Hematopoietic multipotent progenitor cell treated with erythropoietin and hydrocortisone succinate and interleukin-3 and kit ligand, for 17 days (in vitro differentiated cells): Measurements from ENCODE around the gene RAN.
"Not testable (repeated sequence)": the region's sequence is repeated elsewhere in the genome, so short reads cannot be mapped to it uniquely, and the experiment has no call there.

Source experiments
- DNase-seq: peaks from one replicate; pipeline ENCODE4 v3.0.0-alpha.2; 2015; ENCODE audit warnings: low spot score

The RAN gene

DNA sequence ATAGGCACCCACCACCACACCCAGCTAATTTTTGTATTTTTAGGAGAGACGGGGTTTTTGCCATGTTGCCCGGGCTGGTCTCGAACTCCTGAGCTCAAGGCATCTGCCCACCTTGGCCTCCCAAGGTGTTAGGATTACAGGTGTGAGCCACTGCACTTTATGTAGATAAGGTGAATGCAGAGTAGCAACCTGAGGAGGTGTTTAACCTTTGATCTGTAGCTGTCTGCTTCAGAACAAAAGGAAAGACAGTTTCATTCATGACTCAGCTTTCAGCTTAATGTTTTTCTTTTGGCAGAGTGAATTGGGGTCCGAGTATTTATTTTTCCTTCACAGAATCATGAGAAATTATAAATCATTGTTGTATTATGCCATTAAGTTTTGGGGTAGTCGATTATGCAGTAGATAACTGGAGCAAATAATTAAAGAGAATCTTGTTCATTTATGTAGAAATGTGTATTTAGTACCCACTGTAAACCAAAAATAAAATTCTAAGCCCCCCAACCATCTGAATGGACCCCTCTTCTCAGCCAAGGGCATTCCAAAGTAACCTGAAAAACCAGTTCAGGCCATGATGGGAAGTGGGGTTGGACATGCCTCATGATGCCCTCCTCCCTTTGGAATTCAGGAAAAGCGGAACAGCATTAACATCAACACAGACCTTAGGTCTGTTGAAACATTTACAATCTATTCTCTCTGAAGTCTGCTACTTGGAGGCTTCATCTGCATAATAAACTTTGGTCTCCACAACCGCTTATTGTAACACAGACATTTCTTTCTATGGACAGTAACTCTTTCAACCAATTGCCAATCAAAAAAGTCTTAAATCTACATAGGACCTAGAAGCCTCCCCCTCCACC is 22.1 kb upstream of the RAN start:
- no peak for DNase-seq

DNA sequence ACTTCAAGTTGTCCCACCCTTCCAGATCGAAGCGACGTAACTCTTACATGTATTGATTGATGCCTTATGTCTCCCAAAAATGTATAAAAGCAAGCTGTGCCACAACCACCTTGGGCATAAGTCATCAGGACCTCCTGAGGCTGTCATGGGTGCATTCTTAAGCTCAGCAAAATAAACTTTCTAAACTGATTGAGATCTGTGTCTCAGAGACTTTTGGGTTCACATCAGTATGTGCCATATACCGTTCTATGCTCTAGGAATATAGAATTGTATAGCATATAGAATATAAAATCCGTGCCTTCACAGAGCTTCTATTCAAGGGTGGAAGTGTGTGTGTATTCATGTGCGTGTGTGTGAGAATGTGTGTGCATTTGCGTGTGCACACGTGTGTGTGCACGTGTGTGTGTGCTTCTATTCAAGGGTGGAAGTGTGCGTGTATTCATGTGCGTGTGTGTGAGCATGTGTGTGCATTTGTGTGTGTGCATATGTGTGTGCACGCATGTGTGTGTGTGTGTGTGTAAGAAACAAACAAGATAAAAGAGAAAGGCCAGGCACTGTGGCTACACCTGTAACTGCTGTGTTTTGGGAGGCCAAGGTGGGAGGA is 21.3 kb upstream of the RAN start:
- no peak for DNase-seq

DNA sequence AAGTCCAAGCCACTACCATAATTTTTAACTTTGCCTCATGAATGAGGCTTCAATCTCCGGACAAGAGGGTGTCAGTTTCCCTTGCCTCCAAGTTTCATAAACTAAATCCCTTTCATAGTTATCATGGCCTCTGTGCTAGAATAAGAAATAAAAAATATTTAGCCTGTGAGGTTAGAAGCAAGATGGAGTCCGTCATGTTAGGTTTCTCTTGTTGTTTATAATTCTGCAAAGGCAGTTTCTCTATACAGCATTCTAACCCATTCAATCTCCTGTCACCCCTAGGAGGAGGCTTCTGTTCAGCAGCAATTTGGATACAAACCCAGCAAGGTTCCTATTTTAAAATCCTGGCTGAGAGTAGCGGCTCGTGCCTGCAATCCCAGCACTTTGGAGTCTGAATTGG is 15.8 kb upstream of the RAN start:
- no peak for DNase-seq

DNA sequence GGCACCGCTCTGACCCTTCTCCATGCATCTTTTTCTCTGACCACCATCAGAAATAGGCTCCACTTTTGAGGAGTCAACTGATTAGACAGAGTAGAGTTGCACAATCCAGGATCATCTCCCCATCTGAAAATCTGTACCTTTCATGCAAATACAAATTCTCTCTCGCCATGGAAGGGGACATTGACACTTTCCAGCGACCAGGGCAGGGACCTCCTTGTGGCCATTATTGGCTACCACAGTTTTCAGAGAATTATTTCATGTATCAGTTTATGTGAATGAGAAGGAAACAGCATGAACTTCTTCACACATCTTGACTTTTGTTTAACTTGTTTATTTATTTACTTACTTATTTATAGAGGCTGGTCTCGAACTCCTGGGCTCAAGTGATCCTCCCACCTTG is 13.8 kb upstream of the RAN start:
- no peak for DNase-seq

DNA sequence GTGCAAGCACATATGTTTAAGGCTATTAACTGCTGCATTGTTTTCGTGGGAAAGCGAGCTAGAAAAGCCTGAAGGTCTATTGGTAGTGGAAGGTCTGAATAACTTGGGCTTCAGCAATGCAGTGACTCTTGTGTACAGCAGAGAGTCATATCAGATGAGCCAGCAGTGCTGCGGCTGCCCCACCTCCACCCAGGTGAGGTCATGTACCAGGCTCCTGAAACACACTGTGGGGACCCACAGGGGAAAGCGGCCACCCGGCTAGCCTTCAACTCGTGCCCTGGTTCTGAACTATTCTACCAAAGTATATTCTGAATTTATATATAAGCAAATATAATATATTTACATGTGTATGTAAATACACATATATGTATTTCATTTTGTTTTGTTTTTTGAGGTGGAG is 12.7 kb upstream of the RAN start:
- DNase-seq: no peak

DNA sequence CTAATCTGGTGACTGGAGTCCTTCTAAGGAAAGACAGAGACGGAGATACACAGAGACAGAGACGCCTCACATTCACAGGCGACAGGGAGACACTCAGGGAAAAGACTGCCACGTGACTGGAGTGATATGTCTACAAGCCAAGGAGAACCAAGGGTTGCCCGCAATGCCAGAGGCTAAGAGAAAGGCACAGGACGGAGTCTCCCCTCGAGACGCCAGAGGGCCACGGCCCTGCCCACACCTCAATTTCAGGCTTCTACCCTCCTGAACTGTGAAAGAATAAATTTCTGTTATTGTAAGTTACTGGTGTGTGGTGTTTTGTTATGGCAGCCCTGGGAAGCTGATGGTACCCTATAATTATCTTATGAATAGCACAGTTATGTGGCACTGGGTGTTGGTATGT is 11.6 kb upstream of the RAN start:
- no peak for DNase-seq

DNA sequence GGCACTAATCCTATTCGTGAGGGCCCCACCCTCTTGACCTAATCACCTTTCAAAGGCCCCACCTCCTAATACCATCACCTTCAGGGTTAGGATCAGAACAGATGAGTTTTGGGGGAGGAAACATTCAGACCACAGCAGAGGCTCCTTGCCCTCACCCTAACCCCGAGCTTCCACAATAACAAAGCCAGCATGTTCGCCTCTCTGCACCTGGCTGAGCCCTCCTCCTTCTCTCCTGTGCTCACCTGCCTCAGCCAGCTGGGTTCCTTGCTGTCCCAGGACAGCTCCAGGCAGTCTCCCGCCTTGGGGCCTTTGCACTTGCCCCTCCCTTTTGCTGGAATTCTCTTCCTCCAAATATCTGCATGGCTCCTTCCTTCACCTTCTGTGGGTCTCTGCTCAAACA is 9.7 kb upstream of the RAN start:
- DNase-seq: no peak

DNA sequence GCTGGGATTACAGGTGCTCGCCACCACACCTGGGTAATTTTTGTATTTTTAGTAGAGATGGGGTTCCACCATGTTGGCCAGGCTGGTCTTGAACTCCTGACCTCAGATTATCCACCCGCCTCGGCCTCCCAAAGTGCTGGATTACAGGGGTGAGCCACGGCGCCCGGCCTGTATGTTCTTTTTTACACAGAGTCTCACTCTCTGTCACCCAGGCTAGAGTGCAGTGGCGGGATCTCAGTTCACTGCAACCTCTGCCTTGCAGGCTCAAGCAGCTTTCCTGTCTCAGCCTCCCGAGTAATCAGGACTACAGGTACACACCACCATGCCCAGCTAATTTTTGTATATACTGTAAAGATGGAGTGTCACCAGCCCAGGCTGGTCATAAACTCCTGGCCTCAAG is 9.1 kb upstream of the RAN start:
- DNase-seq: not testable (repeated sequence)

DNA sequence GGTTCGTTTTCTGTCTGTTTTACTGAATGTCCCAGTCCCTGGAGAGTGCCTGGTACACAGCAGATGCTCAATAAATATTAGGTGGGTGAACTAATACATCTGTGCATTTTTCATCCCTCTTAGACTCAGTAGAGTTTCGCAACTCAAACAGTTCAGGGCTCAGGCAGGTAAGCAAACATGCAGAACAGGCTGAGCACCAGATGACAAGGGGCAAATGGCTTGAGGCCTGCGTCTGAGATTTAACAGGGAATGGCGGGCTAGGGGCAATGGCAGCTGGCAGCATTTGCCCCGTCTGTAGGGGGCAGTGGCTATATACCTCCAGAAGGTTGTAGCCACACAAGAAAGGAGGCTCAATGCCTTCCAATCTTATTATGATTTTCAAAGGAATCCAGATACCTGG is 8.6 kb upstream of the RAN start:
- no peak for DNase-seq

DNA sequence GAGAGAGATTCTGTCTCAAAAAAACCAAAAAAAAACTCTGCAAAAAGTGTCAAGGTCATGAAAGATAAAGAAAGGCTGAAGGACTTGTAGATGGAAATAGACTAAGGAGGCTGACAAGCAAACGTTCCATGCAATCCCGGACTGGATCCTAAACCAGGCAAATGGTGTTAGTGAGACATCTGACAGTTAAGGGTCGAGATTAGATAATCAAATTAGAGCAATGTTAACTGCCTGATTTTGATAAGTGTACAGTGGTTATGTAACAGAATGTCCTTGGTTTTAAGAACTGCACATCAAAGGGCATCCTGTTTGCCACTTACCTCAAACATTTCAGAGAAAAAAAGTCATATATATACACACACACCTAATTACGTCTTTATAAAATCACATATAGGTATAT is 3.5 kb upstream of the RAN start:
- DNase-seq: no peak

DNA sequence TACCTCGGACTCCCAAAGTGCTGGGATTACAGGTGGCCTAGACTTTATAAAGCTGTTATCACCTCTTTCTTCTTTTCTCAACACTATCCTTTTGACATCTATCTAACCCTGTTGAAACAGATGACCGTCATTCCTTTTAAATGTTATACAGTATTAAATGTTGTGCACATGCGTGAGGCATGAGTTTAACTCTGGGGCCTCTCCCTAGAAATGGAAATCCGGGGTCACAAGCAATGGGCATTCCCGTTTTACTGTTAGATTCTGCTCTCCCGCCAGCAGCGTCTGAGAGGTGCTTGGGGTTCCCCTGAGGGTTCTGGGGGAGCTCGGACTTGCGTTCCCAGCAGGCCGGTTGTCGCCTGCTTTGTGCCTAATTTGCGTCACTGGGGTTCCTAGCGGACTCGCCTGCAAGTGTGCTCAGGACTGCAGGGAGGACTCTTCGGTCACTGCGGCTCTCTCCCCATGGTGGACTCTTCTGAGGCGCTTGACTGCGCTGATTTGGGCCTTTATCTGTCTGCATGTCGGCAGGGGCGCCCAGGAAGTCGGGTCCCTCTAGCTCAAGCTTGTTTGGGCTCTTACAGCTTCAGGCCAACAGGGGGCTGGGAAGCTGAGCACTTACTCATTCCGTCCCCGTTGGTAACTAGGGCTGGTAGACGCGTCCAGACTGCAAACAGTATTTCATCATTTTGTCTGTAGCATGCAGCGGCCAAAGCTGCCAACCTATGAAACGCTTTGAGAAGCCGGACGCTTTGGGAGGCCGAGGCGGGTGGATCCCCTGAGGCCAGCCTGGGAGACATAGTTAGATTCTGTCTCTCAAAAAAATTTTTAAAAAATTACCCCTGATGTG is 1.2 kb upstream of the RAN start:
- peak; percentile 48 for DNase-seq

DNA sequence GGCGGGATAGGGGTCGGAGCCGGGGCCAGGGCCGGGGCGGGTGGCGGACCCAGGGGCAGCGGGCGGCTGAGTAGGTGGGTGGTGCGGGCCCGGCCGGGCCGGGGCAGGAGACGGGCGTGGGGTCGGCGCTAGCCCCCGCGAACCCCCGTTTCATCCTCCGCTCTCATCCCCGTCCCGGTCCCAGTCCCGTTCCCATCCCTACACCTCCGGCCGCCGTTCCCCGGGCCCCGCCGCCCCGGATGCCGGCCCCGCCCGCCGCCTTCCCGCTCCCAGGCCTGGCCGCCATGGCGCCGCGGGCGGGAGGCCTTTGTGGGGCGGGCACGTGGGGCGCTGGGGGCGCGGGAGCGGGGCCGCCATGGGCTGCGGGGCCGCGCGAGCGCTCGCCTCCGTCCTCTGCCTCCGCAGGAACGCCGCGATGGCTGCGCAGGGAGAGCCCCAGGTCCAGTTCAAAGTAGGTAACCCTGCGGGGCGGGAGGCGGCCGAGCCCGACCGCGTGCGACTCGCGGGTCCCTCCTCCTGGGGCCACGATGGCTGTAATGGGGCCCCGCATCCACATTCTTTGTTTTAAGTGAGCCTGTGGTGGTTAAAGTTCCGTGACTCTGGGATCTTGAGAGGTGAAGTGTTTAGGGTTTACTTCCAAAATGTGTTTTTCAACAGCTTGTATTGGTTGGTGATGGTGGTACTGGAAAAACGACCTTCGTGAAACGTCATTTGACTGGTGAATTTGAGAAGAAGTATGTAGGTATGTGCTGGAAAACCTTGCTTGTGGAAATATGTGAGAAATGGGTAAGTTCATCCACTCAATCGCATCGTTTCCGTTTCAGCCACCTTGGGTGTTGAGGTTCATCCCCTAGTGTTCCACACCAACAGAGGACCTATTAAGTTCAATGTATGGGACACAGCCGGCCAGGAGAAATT is 572 bp downstream of the RAN start:
- peak; percentile 47 for DNase-seq

DNA sequence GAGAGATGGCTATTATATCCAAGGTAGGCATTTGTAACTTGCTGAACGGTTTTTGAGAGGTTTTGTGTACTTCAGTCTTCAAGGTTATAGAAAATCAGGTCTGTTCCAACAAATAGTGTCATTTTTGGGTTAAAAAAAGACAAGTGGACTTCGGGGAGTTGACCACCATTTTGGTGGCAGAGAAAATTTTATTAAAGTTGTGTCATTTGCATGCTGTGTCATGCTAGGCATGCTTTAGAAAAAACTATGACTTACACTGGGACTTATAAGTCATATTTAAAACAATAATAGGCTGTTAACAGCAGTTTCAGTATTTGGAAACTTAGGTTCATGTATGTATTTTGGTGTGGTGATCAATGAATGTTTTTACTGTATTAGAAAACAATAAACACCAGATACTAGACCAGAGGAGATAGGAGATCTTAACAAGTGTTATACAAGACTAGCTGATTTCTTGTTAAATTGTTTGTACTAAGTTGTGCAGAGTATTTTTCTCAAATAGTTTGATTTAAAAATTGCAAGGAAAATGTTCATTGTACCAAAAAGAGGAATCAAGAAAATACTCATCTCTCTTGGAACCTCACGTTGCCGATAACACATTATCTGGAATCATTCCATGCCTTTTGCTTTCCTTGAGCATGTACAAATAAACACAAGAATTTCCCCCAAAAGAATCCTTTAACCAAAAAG is 1.4 kb downstream of the RAN start:
- DNase-seq: peak; percentile 31

DNA sequence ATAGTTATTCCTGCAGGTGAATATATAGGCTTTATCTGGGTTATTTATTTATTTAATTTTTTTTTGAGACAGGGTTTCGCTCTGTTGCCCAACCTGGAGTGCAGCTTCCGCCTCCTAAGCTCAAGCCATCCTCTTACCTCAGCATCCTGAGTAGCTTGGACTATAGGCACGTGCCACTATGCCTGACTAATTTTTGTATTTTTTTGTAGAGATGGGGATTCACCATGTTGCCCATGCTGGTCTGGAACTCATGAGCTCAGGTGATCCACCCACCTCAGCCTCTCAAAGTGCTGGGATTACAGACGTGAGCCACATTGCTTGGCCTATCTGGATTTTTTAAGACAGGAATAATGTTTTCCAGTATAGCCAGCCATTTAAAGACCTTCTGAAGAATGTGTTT is 2.0 kb downstream of the RAN start:
- no peak for DNase-seq

DNA sequence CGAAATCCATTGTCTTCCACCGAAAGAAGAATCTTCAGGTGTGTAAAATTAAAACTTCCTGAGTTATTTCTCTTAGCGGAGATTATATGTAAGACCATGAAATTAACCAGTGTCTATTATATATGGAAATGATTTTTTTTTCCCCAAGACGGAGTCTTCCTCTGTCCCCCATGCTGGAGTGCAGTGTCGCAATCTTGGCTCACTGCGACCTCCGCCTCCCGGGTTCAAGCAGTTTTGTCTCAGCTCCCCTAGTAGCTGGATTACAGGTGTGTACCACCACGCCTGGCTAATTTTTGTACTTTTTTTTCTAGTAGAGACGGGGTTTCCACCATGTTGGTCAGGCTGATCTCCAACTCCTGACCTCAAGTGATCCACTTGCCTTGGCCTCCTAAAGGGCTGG is 2.8 kb downstream of the RAN start:
- no peak for DNase-seq

DNA sequence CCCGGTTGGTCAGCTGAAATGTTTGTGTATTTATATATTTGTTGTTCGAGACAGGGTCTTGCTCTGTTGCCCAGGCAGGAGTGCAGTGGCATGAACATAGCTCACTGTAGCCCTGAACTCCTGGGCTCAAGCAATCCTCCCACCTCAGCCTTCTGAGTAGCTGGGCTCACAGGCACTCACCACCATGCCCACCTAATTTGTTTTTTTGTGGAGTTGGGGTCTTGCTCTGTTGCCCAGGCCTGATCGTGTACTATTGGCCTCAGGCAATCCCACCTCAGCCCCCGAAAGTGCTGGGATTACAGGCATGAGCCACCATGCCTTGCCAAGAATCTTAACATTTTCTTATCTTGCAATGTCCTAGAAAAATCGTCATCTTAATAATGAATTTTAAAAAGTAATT is 3.3 kb downstream of the RAN start:
- no peak for DNase-seq

DNA sequence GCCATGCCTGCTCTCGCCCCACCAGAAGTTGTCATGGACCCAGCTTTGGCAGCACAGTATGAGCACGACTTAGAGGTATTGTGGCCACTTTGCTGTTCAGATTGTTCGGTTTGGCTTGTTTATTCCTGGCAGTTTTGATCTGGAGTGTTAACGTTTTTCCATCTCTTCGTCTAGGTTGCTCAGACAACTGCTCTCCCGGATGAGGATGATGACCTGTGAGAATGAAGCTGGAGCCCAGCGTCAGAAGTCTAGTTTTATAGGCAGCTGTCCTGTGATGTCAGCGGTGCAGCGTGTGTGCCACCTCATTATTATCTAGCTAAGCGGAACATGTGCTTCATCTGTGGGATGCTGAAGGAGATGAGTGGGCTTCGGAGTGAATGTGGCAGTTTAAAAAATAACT is 3.8 kb downstream of the RAN start:
- DNase-seq: not testable (repeated sequence)

DNA sequence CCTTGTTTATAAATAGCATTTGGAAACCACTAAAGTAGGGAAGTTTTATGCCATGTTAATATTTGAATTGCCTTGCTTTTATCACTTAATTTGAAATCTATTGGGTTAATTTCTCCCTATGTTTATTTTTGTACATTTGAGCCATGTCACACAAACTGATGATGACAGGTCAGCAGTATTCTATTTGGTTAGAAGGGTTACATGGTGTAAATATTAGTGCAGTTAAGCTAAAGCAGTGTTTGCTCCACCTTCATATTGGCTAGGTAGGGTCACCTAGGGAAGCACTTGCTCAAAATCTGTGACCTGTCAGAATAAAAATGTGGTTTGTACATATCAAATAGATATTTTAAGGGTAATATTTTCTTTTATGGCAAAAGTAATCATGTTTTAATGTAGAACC is 4.4 kb downstream of the RAN start:
- DNase-seq: no peak

DNA sequence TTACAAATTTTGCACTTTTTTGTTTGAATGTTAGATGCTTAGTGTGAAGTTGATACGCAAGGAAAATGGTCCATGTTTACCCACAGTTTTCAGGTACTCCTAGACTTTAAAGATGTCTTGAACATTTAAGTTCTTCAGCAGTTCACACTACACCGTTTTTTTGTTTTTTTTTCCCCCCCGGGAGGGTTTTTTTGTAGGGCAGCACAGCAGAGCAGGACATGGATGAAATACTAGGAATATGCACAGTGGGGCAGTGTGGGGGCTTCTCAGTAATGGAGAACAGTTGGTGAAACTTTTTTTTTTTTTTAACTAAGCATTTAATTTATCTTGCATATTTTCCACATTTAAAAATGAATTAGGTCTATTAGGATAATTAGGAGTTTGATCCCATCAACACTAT is 4.9 kb downstream of the RAN start:
- no peak for DNase-seq

DNA sequence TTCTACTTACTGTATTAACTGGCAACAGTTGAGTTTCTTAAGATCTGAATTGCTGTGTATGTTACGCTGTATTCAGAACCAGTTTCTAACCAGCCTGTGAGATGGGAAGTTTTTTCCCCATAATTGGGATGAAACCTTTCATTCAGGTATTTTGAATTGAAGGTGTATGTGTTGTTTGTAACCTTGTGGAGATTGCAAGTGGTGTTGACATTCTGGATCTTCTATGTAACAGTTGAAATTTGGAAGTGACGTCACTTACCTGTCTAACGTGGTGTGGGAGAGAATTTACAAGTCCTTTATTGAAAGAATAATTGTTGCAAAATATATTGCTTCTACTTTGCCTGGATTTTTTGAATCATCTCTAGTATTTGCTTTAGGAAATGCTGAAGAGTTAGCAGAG is 5.5 kb downstream of the RAN start:
- no peak for DNase-seq
